HepG2 (cell line): ENCODE data around the gene NRIP2. TPM values are rescaled to one million over a fixed set of nuclear protein-coding genes. Genes with fewer than 3 reads are reported as not detected.

Experiments used
- ATAC-seq: fragments of 200-7000 bp; cut with Tn5 transposase; 3 replicates; pipeline ENCODE4 v1.9.1; 2020; ENCODE audit warnings: mild to moderate bottlenecking, moderate library complexity
- BruUV-seq: library from RNA; stranded (reverse); fragments of 400-500 nt; replicated peaks from 2 replicates; lab custom pipeline; 2021; lab: Mats Ljungman, UMichigan
- CTCF ChIA-PET: fragments of 300-600 bp; formaldehyde crosslinking; extraction: SDS; loops from one replicate; lab custom pipeline; 2021; ENCODE audit warnings: low total read pairs, inconsistent platforms, low intra/inter-chr PET ratio; lab: Yijun Ruan, JAX
- POLR2A ChIA-PET: fragments of 350-600 bp; sonication (Branson Sonifier 250); formaldehyde crosslinking; loops from one replicate; lab custom pipeline; 2020; ENCODE audit warnings: antibody characterized with exemption, inconsistent platforms; lab: Yijun Ruan, JAX
- DNase-seq: peaks from one replicate; pipeline ENCODE4 v3.0.0-alpha.2; 2015; ENCODE audit warnings: low spot score
- FAIRE-seq: peaks from 3 replicates; lab custom pipeline; 2011; peaks lifted over from hg19 to GRCh38; lab: Jason Lieb, UNC
- H2AFZ ChIP-seq: one replicate; pipeline ENCODE4 v1.6.1; 2011; ENCODE audit warnings: low read length, inconsistent platforms
- H3K27ac ChIP-seq: fragments of 300-600 bp; 3 replicates; pipeline ENCODE4 v1.8.0; 2011; ENCODE audit warnings: mixed run types, mild to moderate bottlenecking, mixed read lengths, low read length, inconsistent platforms; ENCODE audit not compliant: insufficient read depth; ENCODE audit errors: extremely low read length
- H3K27me3 ChIP-seq, 2 experiments: fragments of 200-600 bp in 1 of 2; 2 replicates in 1 of 2; 3 replicates in 1 of 2; pipeline versions ENCODE4 v1.6.0 to v1.8.0; 2011; ENCODE audit warnings: low read length in 2 of 2, mild to moderate bottlenecking in 2 of 2, moderate library complexity in 2 of 2, inconsistent platforms in 1 of 2; ENCODE audit not compliant: insufficient read depth in 2 of 2, control insufficient read depth in 1 of 2
- H3K36me3 ChIP-seq, 2 experiments: fragments of 200-600 bp in 1 of 2; replicated peaks in 1 of 2; 2 replicates in 1 of 2; 3 replicates in 1 of 2; pipeline versions ENCODE4 v1.5.1 to v1.8.0; 2011; ENCODE audit warnings: low read length in 2 of 2, inconsistent platforms in 1 of 2; ENCODE audit not compliant: insufficient read depth in 2 of 2, control insufficient read depth in 1 of 2
- H3K4me1 ChIP-seq: 2 replicates; pipeline ENCODE4 v1.5.1; 2012; ENCODE audit warnings: low read length, inconsistent platforms; ENCODE audit not compliant: insufficient read depth
- H3K4me2 ChIP-seq: 2 replicates; pipeline ENCODE4 v1.6.0; 2011; ENCODE audit warnings: low read depth, low read length, inconsistent platforms
- H3K4me3 ChIP-seq, 3 experiments: fragments of 200-600 bp in 1 of 3; sonication (generic), shearing (Covaris generic) in 1 of 3; replicated peaks in 1 of 3; 2 replicates each; pipeline ENCODE4 v1.5.1; 2011 to 2016; ENCODE audit warnings: low read length in 3 of 3, inconsistent platforms in 2 of 3, low read depth in 2 of 3, mild to moderate bottlenecking in 2 of 3, control low read depth in 1 of 3, mixed read lengths in 1 of 3; ENCODE audit not compliant: insufficient read depth in 1 of 3
- H3K79me2 ChIP-seq: one replicate; pipeline ENCODE4 v1.6.1; 2011; ENCODE audit warnings: low read length, inconsistent platforms; ENCODE audit not compliant: insufficient read depth
- H3K9ac ChIP-seq: 2 replicates; pipeline ENCODE4 v1.6.0; 2011; ENCODE audit warnings: mild to moderate bottlenecking, low read depth, low read length, inconsistent platforms; ENCODE audit not compliant: insufficient read depth
- H3K9me3 ChIP-seq: 2 replicates; pipeline ENCODE4 v1.5.1; 2012; ENCODE audit warnings: mild to moderate bottlenecking, low read length
- H4K20me1 ChIP-seq: 2 replicates; pipeline ENCODE4 v1.6.0; 2011; ENCODE audit warnings: inconsistent platforms, mild to moderate bottlenecking, low read length, moderate library complexity; ENCODE audit not compliant: insufficient read depth
- CCDC6 ChIP-seq: sonication (generic); formaldehyde crosslinking; IDR thresholded peaks from 2 replicates; pipeline ENCODE4 v1.8.1; 2022; ENCODE audit warnings: mild to moderate bottlenecking, missing genetic modification reagents, moderate library complexity
- EZH2 ChIP-seq: conservative IDR thresholded peaks from 2 replicates; pipeline ENCODE4 v1.6.1; 2012; ENCODE audit warnings: mild to moderate bottlenecking, low read depth, low read length, moderate library complexity
- GFI1 ChIP-seq: sonication (generic); formaldehyde crosslinking; IDR thresholded peaks from 2 replicates; pipeline ENCODE4 v1.5.0; 2020; ENCODE audit warnings: missing genetic modification reagents, mild to moderate bottlenecking, borderline replicate concordance
- GLMP ChIP-seq: sonication (generic); formaldehyde crosslinking; IDR thresholded peaks from 2 replicates; pipeline ENCODE4 v1.9.0; 2021; ENCODE audit warnings: missing genetic modification reagents, mild to moderate bottlenecking, borderline replicate concordance
- GTF3A ChIP-seq: sonication (generic); formaldehyde crosslinking; conservative IDR thresholded peaks from 2 replicates; pipeline ENCODE4 v1.4.0; 2020; ENCODE audit warnings: mild to moderate bottlenecking, missing genetic modification reagents
- HIVEP1 ChIP-seq: sonication (generic); formaldehyde crosslinking; IDR thresholded peaks from 2 replicates; pipeline ENCODE4 v1.4.0; 2020; ENCODE audit warnings: mild to moderate bottlenecking, missing genetic modification reagents
- JARID2 ChIP-seq: sonication (generic); formaldehyde crosslinking; IDR thresholded peaks from 2 replicates; pipeline ENCODE4 v1.8.1; 2023; ENCODE audit warnings: missing genetic modification reagents, inconsistent platforms; ENCODE audit not compliant: insufficient replicate concordance
- KAT2B ChIP-seq: fragments of 150-350 bp; IDR thresholded peaks from 2 replicates; pipeline ENCODE4 v1.6.1; 2014; ENCODE audit warnings: low read depth, low read length, borderline replicate concordance
- LRRFIP1 ChIP-seq: sonication (generic); formaldehyde crosslinking; conservative IDR thresholded peaks from 2 replicates; pipeline ENCODE4 v1.4.0; 2020; ENCODE audit warnings: missing genetic modification reagents
- MAFF ChIP-seq: IDR thresholded peaks from 2 replicates; pipeline ENCODE4 v1.6.1; 2011; ENCODE audit warnings: low read depth, low read length, improper control_type of control experiment
- MED8 ChIP-seq: sonication (generic); formaldehyde crosslinking; IDR thresholded peaks from 2 replicates; pipeline ENCODE4 v1.8.1; 2023; ENCODE audit warnings: mild to moderate bottlenecking, missing genetic modification reagents; ENCODE audit not compliant: insufficient replicate concordance
- MXD4 ChIP-seq: IDR thresholded peaks from 2 replicates; pipeline ENCODE4 v1.6.1; 2016; ENCODE audit warnings: mild to moderate bottlenecking, missing biosample characterization, missing genetic modification reagents
- NFE2L2 ChIP-seq: fragments of 150-350 bp; IDR thresholded peaks from 2 replicates; pipeline ENCODE4 v1.6.1; 2014; ENCODE audit warnings: low read length
- PHF8 ChIP-seq: sonication (generic); formaldehyde crosslinking; IDR thresholded peaks from 2 replicates; pipeline ENCODE4 v1.5.0; 2020; ENCODE audit warnings: missing genetic modification reagents
- RXRA ChIP-seq: sonication (generic); formaldehyde crosslinking; IDR thresholded peaks from 2 replicates; pipeline ENCODE4 v1.5.1; 2020; ENCODE audit warnings: missing genetic modification reagents
- SP5 ChIP-seq: IDR thresholded peaks from 2 replicates; pipeline ENCODE4 v1.6.1; 2016; ENCODE audit warnings: low read depth, borderline replicate concordance
- ZC3H4 ChIP-seq: sonication (generic); formaldehyde crosslinking; IDR thresholded peaks from 2 replicates; pipeline ENCODE4 v1.4.0; 2020; ENCODE audit warnings: missing genetic modification reagents, borderline replicate concordance
- ZEB1 ChIP-seq: IDR thresholded peaks from 2 replicates; pipeline ENCODE4 v1.6.1; 2012; ENCODE audit warnings: mild to moderate bottlenecking, low read depth, inconsistent platforms; ENCODE audit not compliant: insufficient replicate concordance
- ZMYM3 ChIP-seq: sonication (generic); formaldehyde crosslinking; IDR thresholded peaks from 2 replicates; pipeline ENCODE4 v1.5.1; 2020; ENCODE audit warnings: mild to moderate bottlenecking, missing genetic modification reagents
- ZMYM4 ChIP-seq: sonication (generic); formaldehyde crosslinking; IDR thresholded peaks from 2 replicates; pipeline ENCODE4 v1.8.1; 2023; ENCODE audit warnings: mild to moderate bottlenecking, missing genetic modification reagents
- ZNF256 ChIP-seq: sonication (generic); formaldehyde crosslinking; conservative IDR thresholded peaks from 2 replicates; pipeline ENCODE4 v1.4.0; 2020; ENCODE audit warnings: missing genetic modification reagents
- ZNF549 ChIP-seq: sonication (generic); formaldehyde crosslinking; IDR thresholded peaks from 2 replicates; pipeline ENCODE4 v1.5.0; 2020; ENCODE audit warnings: missing genetic modification reagents
- ZNF614 ChIP-seq: IDR thresholded peaks from 2 replicates; pipeline ENCODE4 v1.6.1; 2018; ENCODE audit warnings: missing biosample characterization, missing genetic modification reagents, inconsistent platforms, borderline replicate concordance
- ZNF761 ChIP-seq: sonication (generic); formaldehyde crosslinking; conservative IDR thresholded peaks from 2 replicates; pipeline ENCODE4 v1.4.0; 2020; ENCODE audit warnings: mild to moderate bottlenecking, missing genetic modification reagents
- ZNF788 ChIP-seq: sonication (generic); formaldehyde crosslinking; IDR thresholded peaks from 2 replicates; pipeline ENCODE4 v1.5.0; 2020; ENCODE audit warnings: mild to moderate bottlenecking, missing genetic modification reagents, borderline replicate concordance
- ZSCAN30 ChIP-seq: sonication (generic); formaldehyde crosslinking; IDR thresholded peaks from 2 replicates; pipeline ENCODE4 v1.5.0; 2020; ENCODE audit warnings: mild to moderate bottlenecking, missing genetic modification reagents
- WGBS: methylation state at CpG from one replicate; pipeline ENCODE4 v1.1.6; 2017; ENCODE audit warnings: low lambda C conversion rate; 5-methylcytosine and 5-hydroxymethylcytosine counted together
- in situ Hi-C: cut with HindIII; loops from 2 replicates; pipeline ENCODE4 v1.10.0; 2017; ENCODE audit warnings: low pct_unique_long_range_greater_than_20kb; ENCODE audit not compliant: extremely low pct_ligation_motif_present
- intact Hi-C: fragments of 100-400 bp; cut with micrococcal nuclease; formaldehyde crosslinking; loops from one replicate; pipeline ENCODE4 v1.10.0; 2022; ENCODE audit not compliant: unreplicated experiment
- polyA plus RNA-seq, 8 experiments: library from polyadenylated mRNA; depleted of rRNA in 3 of 8; stranded (reverse) in 7 of 8; unstranded in 1 of 8; fragments of >200 nt; fragmentation: Illumina TruSeq in 4 of 8; extraction: Trizol in 4 of 8; gene quantifications; 2 replicates each; pipeline versions ENCODE4 v1.2.1 to v1.2.3, GENCODE V29; 2011 to 2016; ENCODE audit warnings: low read depth in 4 of 8, missing spikeins in 1 of 8, mixed read lengths in 1 of 8; ENCODE audit not compliant: insufficient read depth in 1 of 8
- total RNA-seq, 5 experiments: library from RNA; depleted of rRNA; stranded (reverse); fragments of >200 nt; fragmentation: Illumina TruSeq; extraction: Trizol; gene quantifications; 2 replicates each; pipeline ENCODE4 v1.2.3, GENCODE V29; 2016; ENCODE audit warnings: low read depth in 1 of 5

The NRIP2 gene
- total and polyA plus RNA-seq, 2 of the 13 experiments (the other 11 are each of a cell fraction or from before 2014, with no cell fraction given): not detected

DNA sequence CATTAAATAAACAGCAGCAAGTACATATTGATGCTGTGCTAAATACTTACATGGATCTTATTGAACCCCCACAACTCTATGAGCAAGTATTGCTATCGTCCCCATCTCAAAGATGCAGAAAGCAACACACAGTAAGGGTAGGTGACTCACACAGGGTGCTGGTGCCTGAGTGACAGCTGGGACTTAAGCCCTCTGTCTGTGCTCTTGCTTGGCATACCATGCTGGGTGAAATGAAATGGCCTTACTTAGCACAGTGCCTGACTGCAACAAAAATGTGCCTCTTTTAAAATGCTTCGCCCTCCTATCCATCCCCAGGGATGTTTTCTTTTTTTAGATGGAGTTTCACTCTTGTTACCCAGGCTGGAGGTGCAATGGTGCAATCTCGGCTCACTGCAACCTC lies 21.2 kb upstream of the NRIP2 start (continued):
- no peak for TF ChIP-seq ZMYM3 (CRISPR knock-in tag)
- TF ChIP-seq ZNF788 (CRISPR knock-in tag): no peak
- TF ChIP-seq SP5 (CRISPR knock-in tag): no peak
- TF ChIP-seq CCDC6 (CRISPR knock-in tag): no peak
- TF ChIP-seq NFE2L2: no peak
- no peak for TF ChIP-seq PHF8
- TF ChIP-seq MAFF: no peak
- TF ChIP-seq KAT2B: no peak
- TF ChIP-seq ZC3H4 (CRISPR knock-in tag): no peak
- no peak for TF ChIP-seq ZEB1
- no peak for TF ChIP-seq ZNF614
- no peak for TF ChIP-seq EZH2
- TF ChIP-seq ZSCAN30 (CRISPR knock-in tag): no peak
- no peak for TF ChIP-seq RXRA (CRISPR knock-in tag)
- no peak for TF ChIP-seq ZNF256 (CRISPR knock-in tag)
- TF ChIP-seq JARID2 (CRISPR knock-in tag): no peak
- TF ChIP-seq, all 625 proteins: peak for 0

DNA sequence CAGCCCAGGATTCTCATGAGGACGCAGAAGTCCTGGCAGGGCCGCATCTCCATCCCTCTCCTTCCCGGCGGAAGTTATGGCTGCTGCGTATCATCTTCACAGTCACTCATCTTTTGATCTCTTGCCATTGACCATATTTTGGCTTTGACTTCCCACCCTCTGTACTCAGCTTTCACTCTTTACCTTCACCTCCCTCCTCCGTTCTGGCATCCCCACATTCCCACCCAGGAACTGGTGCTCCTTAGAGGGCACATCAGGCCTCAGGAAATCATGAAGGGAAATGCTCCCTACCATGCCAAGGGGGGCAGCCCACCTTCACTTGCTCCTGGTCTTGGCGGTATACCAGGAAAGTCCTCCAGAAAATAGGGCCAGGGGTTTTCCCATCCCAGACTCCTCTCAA lies 20.7 kb upstream of the NRIP2 start:
- H3K4me2 ChIP-seq: no peak overlapping the region
- FAIRE-seq (no peak), DNase-seq (no peak), ATAC-seq (no peak)
- CTCF ChIA-PET: no interaction called here
- H3K4me1 ChIP-seq: peaks cover 13% of the 10 kb centered on the region
- H3K4me3 ChIP-seq: no peak overlapping the region
- 96% methylated on average over 7 of the region's 7 CpGs for WGBS
- no peaks in the 10 kb centered on the region for H3K27me3 ChIP-seq
- peaks cover 4 to 27% of the 10 kb centered on the region in 2 experiments for H3K36me3 ChIP-seq
- in situ Hi-C loops (no loop called here), intact Hi-C loops (no loop called here)
- POLR2A ChIA-PET: no interaction called here
- H3K9me3 ChIP-seq: no peaks in the 10 kb centered on the region
- no peak overlapping the region for H2AFZ ChIP-seq
- no peaks in the 10 kb centered on the region for H3K79me2 ChIP-seq
- H4K20me1 ChIP-seq: no peaks in the 10 kb centered on the region
- no peak overlapping the region for H3K9ac ChIP-seq
- no peak overlapping the region for H3K27ac ChIP-seq
- no TSS peak for BruUV-seq
- TF ChIP-seq ZMYM4 (CRISPR knock-in tag) (no peak), GLMP (no peak), MED8 (CRISPR knock-in tag) (no peak), ZNF549 (CRISPR knock-in tag) (no peak), LRRFIP1 (no peak), GTF3A (CRISPR knock-in tag) (no peak), HIVEP1 (CRISPR knock-in tag) (no peak), GFI1 (CRISPR knock-in tag) (no peak), MXD4 (CRISPR knock-in tag) (no peak), ZNF761 (CRISPR knock-in tag) (no peak)
